Neural crest cell (in vitro differentiated cells): ENCODE measurements around the gene TP73. TPM values are rescaled to one million over a fixed set of nuclear protein-coding genes. Genes with fewer than 3 reads are reported as not detected.

Source experiments
- DNase-seq: peaks from one replicate; pipeline ENCODE4 v3.0.0; 2021; ENCODE audit warnings: low read depth, mixed read lengths, low spot score
- H3K27ac Mint-ChIP-seq: one replicate; pipeline ENCODE4 v1.8.0; 2021; ENCODE audit warnings: mild to moderate bottlenecking, mixed read lengths; ENCODE audit not compliant: unreplicated experiment
- H3K27me3 Mint-ChIP-seq: 2 replicates; pipeline ENCODE4 v1.8.0; 2021; ENCODE audit warnings: low read depth, mild to moderate bottlenecking, mixed read lengths
- H3K36me3 Mint-ChIP-seq: 2 replicates; pipeline ENCODE4 v1.8.0; 2021; ENCODE audit warnings: low read depth, mild to moderate bottlenecking, mixed read lengths
- H3K4me1 Mint-ChIP-seq: 2 replicates; pipeline ENCODE4 v1.8.0; 2021; ENCODE audit warnings: mixed read lengths
- H3K4me3 Mint-ChIP-seq: one replicate; pipeline ENCODE4 v1.8.0; 2021; ENCODE audit warnings: mild to moderate bottlenecking, mixed read lengths
- H3K9me3 Mint-ChIP-seq: 2 replicates; pipeline ENCODE4 v1.8.0; 2021; ENCODE audit warnings: mixed read lengths
- total RNA-seq: library from RNA; stranded (reverse); gene quantifications from 2 replicates; pipeline ENCODE4 v1.2.1, GENCODE V29; 2021
- TF ChIP-seq, protein P1 (sequence below): fragments of 200-600 bp; sonication (generic); conservative IDR thresholded peaks from 2 replicates; pipeline ENCODE4 v1.5.0; 2021; ENCODE audit warnings: antibody characterized with exemption, mild to moderate bottlenecking

TP73 gene
- total RNA-seq, 1 donor from 2014 or later: 1.5 TPM

DNA sequence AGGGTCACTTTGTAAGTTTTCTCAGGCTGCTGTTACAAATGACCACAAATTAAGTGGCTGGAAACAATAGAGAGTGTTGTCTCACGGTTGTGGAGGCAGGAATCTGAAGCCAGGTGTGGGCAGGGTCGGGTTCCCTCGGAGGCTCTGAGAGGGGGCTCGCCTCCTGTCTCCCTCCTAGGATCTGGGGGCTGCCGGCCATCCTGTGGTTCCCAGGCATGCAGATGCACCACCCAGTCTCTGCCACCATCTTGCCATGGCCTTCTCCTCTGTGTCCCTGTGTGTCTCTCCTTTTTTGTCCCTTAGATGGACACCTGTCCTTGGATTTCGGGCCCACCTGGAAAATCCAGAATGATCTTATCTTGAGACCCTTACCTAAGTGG lies 4.8 kb downstream of the TP73 start:
- Mint-ChIP-seq H3K9me3 (no peaks in the 10 kb centered on the region), H3K27ac (no peak overlapping the region), H3K27me3 (peaks cover 74% of the 10 kb centered on the region), H3K36me3 (no peaks in the 10 kb centered on the region), H3K4me1 (peaks cover 10% of the 10 kb centered on the region), H3K4me3 (no peak overlapping the region)
- DNase-seq: no peak
- TF ChIP-seq, protein P1, sequence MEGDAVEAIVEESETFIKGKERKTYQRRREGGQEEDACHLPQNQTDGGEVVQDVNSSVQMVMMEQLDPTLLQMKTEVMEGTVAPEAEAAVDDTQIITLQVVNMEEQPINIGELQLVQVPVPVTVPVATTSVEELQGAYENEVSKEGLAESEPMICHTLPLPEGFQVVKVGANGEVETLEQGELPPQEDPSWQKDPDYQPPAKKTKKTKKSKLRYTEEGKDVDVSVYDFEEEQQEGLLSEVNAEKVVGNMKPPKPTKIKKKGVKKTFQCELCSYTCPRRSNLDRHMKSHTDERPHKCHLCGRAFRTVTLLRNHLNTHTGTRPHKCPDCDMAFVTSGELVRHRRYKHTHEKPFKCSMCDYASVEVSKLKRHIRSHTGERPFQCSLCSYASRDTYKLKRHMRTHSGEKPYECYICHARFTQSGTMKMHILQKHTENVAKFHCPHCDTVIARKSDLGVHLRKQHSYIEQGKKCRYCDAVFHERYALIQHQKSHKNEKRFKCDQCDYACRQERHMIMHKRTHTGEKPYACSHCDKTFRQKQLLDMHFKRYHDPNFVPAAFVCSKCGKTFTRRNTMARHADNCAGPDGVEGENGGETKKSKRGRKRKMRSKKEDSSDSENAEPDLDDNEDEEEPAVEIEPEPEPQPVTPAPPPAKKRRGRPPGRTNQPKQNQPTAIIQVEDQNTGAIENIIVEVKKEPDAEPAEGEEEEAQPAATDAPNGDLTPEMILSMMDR: no peak

DNA sequence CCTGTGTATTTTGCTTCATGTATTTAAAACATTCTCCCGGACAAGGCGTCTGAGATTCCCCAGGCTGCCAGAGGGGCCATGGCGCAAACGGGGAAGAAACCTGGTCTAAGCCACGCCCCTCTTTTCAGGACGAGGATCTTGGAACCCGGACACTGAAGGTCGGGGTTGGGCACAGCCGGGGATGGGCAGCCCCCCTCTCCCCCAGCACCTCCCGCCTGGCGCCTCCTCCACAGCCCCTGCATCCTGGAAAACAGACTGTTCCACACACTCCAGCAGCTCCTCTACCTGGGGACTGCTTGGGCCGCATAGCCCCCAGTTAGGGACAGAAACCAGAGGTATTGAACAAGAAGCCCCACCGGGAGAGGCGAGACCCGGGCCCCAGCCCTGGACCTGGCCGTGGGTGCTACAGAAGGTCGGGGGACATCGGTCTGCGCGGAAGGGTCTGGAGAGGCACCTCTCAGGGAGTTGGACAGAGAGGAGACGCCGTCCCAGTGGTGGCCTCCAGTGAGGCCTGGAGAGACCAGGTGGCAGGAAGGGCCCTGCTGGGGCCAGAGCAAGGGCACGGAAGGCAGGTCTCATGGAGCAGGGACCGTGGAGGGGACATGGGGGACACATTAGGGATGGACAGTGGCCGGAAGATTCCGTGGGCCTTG lies 5.4 kb downstream of the TP73 start:
- H3K9me3 Mint-ChIP-seq: no peaks in the 10 kb centered on the region
- TF ChIP-seq, protein P1: no peak
- H3K27me3 Mint-ChIP-seq: peaks cover 71% of the 10 kb centered on the region
- no peak overlapping the region for H3K27ac Mint-ChIP-seq
- no peaks in the 10 kb centered on the region for H3K36me3 Mint-ChIP-seq
- H3K4me1 Mint-ChIP-seq: peaks cover 10% of the 10 kb centered on the region
- no peak for DNase-seq
- no peak overlapping the region for H3K4me3 Mint-ChIP-seq

DNA sequence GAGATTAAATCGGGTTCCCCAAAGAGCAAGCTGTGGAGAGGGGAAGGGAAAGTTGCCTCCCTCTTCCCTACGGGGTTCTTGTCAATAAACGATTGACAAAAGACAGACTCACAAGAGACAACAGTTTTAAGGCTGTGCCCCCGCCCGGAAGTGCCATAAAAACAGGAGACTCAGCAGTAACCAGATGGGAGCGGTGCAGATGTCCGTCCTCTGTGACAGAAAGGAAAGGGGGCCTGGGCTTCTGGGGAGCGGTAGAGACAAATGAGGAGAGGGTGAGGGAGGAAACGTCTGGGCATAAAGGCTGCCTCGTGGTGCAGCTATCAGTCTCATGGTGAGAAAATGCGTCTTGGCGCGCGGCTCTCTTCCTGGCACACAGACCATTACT lies 5.9 kb downstream of the TP73 start:
- Mint-ChIP-seq H3K27me3 (peaks cover 69% of the 10 kb centered on the region), H3K4me3 (peak overlapping the region; percentile 9), H3K36me3 (no peaks in the 10 kb centered on the region), H3K9me3 (no peaks in the 10 kb centered on the region), H3K27ac (no peak overlapping the region), H3K4me1 (peaks cover 8% of the 10 kb centered on the region)
- DNase-seq: no peak
- TF ChIP-seq, protein P1: no peak

DNA sequence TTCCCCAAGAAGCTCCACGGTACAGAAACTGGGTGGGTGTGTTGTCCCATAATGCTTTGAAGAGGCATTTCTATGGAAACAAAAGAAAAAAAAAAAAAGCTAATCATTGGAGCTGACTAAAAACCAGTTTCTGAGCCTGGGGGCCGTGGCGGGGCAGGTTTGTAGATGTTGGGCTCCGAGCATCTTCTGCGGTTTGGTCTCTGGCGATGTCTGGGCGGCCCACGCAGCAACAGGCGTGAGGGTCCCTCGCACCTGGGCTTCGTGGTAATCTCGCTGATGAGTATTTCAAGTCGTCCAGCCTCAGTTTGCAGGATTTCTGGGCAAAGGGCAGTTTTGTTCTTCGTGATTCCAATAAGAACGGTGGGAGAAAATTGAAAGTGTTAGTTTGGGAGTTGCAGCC lies 6.8 kb downstream of the TP73 start:
- Mint-ChIP-seq H3K9me3 (no peaks in the 10 kb centered on the region), H3K27ac (no peak overlapping the region), H3K36me3 (no peaks in the 10 kb centered on the region), H3K27me3 (peaks cover 61% of the 10 kb centered on the region), H3K4me1 (peaks cover 6% of the 10 kb centered on the region), H3K4me3 (no peak overlapping the region)
- no peak for DNase-seq
- TF ChIP-seq, protein P1: no peak

DNA sequence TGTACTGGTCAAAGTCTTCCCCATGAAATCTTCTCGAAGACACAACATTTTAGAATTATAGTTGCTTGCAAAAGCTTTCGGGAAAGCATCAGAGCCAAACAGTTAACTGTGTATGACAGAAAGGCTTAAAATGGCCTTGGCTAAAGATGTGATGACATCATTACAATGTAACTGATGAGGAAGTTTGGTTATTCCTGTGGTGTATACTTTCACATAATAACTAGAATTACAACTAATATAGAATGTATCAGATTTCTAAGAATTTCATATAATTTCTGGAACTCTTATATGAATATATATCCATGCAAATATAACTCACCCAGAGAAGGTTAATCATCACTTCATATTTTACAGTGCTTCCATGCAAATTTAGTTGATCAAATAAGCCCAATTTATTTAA lies 8.4 kb downstream of the TP73 start:
- H3K9me3 Mint-ChIP-seq: no peaks in the 10 kb centered on the region
- DNase-seq: no peak
- peaks cover 11% of the 10 kb centered on the region for H3K4me1 Mint-ChIP-seq
- H3K27ac Mint-ChIP-seq: no peak overlapping the region
- H3K36me3 Mint-ChIP-seq: no peaks in the 10 kb centered on the region
- TF ChIP-seq, protein P1: no peak
- H3K27me3 Mint-ChIP-seq: peaks cover 45% of the 10 kb centered on the region
- H3K4me3 Mint-ChIP-seq: no peak overlapping the region
